SK-N-SH treated with all-trans-retinoic acid at 6 μM for 48 hours (cell line): ENCODE measurements around the gene DAD1.

Experiments
- ATAC-seq: fragments of 200-7000 bp; cut with Tn5 transposase; 3 replicates; pipeline ENCODE4 v1.9.1; 2020; ENCODE audit warnings: mild to moderate bottlenecking, moderate library complexity
- ARNTL ChIP-seq: fragments of 450-650 bp; formaldehyde crosslinking; IDR thresholded peaks from 2 replicates; pipeline ENCODE4 v1.5.0; 2020; ENCODE audit warnings: low read depth, mild to moderate bottlenecking, moderate library complexity, borderline replicate concordance
- BACH2 ChIP-seq: fragments of 250-450 bp; sonication (Bioruptor Pico); IDR thresholded peaks from 2 replicates; pipeline ENCODE4 v1.9.0; 2021; ENCODE audit warnings: mild to moderate bottlenecking, borderline replicate concordance
- CREB5 ChIP-seq: fragments of 250-450 bp; sonication (Bioruptor Pico); IDR thresholded peaks from 2 replicates; pipeline ENCODE4 v1.5.1; 2020; ENCODE audit warnings: low read depth, mild to moderate bottlenecking, moderate library complexity
- CSDC2 ChIP-seq: fragments of 250-450 bp; sonication (Bioruptor Pico); IDR thresholded peaks from 2 replicates; pipeline ENCODE4 v1.5.0; 2020; ENCODE audit warnings: mild to moderate bottlenecking, moderate library complexity
- CSRNP3 ChIP-seq: fragments of 250-450 bp; sonication (Bioruptor Pico); IDR thresholded peaks from 2 replicates; pipeline ENCODE4 v1.5.1; 2021; ENCODE audit warnings: mild to moderate bottlenecking, moderate library complexity
- GLIS3 ChIP-seq: fragments of 250-450 bp; sonication (Bioruptor Pico); IDR thresholded peaks from 2 replicates; pipeline ENCODE4 v1.5.0; 2020; ENCODE audit warnings: mild to moderate bottlenecking, moderate library complexity
- OSR1 ChIP-seq: fragments of 250-450 bp; sonication (Bioruptor Pico); IDR thresholded peaks from 2 replicates; pipeline ENCODE4 v1.8.0; 2022; ENCODE audit warnings: moderate library complexity, mild to moderate bottlenecking, inconsistent platforms
- PPARA ChIP-seq: fragments of 250-450 bp; sonication (Bioruptor Pico); IDR thresholded peaks from 2 replicates; pipeline ENCODE4 v1.5.0; 2020; ENCODE audit warnings: mild to moderate bottlenecking, borderline replicate concordance
- SNAI2 ChIP-seq: fragments of 250-450 bp; sonication (Bioruptor Pico); IDR thresholded peaks from 2 replicates; pipeline ENCODE4 v1.5.0; 2020; ENCODE audit warnings: mild to moderate bottlenecking, moderate library complexity
- TCF4 ChIP-seq: fragments of 250-450 bp; sonication (Bioruptor Pico); IDR thresholded peaks from 2 replicates; pipeline ENCODE4 v1.8.0; 2021; ENCODE audit warnings: mild to moderate bottlenecking, moderate library complexity, borderline replicate concordance
- TOX ChIP-seq: fragments of 250-450 bp; sonication (Bioruptor Pico); IDR thresholded peaks from 2 replicates; pipeline ENCODE4 v1.8.0; 2021; ENCODE audit warnings: mild to moderate bottlenecking, moderate library complexity, borderline replicate concordance
- TSHZ2 ChIP-seq: fragments of 250-450 bp; sonication (Bioruptor Pico); IDR thresholded peaks from 2 replicates; pipeline ENCODE4 v1.5.0; 2020; ENCODE audit warnings: mild to moderate bottlenecking, moderate library complexity
- ZC3H10 ChIP-seq: fragments of 250-450 bp; sonication (Bioruptor Pico); IDR thresholded peaks from 2 replicates; pipeline ENCODE4 v1.5.1; 2021; ENCODE audit warnings: mild to moderate bottlenecking, moderate library complexity
- ZFP3 ChIP-seq: fragments of 250-450 bp; sonication (Bioruptor Pico); IDR thresholded peaks from 2 replicates; pipeline ENCODE4 v1.5.0; 2020; ENCODE audit warnings: mild to moderate bottlenecking, moderate library complexity
- ZFP30 ChIP-seq: fragments of 450-650 bp; formaldehyde crosslinking; IDR thresholded peaks from 2 replicates; pipeline ENCODE4 v1.5.0; 2022; ENCODE audit warnings: mild to moderate bottlenecking, moderate library complexity
- ZNF565 ChIP-seq: fragments of 450-650 bp; formaldehyde crosslinking; conservative IDR thresholded peaks from 2 replicates; pipeline ENCODE4 v1.5.0; 2020; ENCODE audit warnings: low read depth, mild to moderate bottlenecking, moderate library complexity
- ZNF70 ChIP-seq: fragments of 450-650 bp; formaldehyde crosslinking; IDR thresholded peaks from 2 replicates; pipeline ENCODE4 v1.5.0; 2020; ENCODE audit warnings: mild to moderate bottlenecking, moderate library complexity

DAD1 gene

GRCh38 chr14:22546722-22547071 is 42.3 kb downstream of the DAD1 start:
- no peak for ATAC-seq

GRCh38 chr14:22545842-22546721 is 42.9 kb downstream of the DAD1 start:
- peak; percentile 72 for ATAC-seq
- TF ChIP-seq ZNF565 (CRISPR knock-in tag) (no peak), ZNF70 (CRISPR knock-in tag) (no peak), ZFP30 (no peak), PPARA (CRISPR knock-in tag) (no peak), TCF4 (CRISPR knock-in tag) (no peak), CREB5 (CRISPR knock-in tag) (no peak), CSDC2 (no peak), CSRNP3 (CRISPR knock-in tag) (no peak), ZFP3 (CRISPR knock-in tag) (no peak), ZC3H10 (CRISPR knock-in tag) (no peak), SNAI2 (CRISPR knock-in tag) (no peak), TSHZ2 (CRISPR knock-in tag) (no peak), ARNTL (no peak), OSR1 (CRISPR knock-in tag) (no peak)

More at GRCh38 chr14:22546722-22547071, 42.3 kb downstream of the DAD1 start:
- TF ChIP-seq TOX (CRISPR knock-in tag) (no peak), GLIS3 (CRISPR knock-in tag) (no peak), SNAI2 (CRISPR knock-in tag) (no peak), CREB5 (CRISPR knock-in tag) (no peak), BACH2 (CRISPR knock-in tag) (no peak), ZNF565 (CRISPR knock-in tag) (no peak), OSR1 (CRISPR knock-in tag) (no peak), ZC3H10 (CRISPR knock-in tag) (no peak), PPARA (CRISPR knock-in tag) (no peak), CSRNP3 (CRISPR knock-in tag) (no peak), CSDC2 (no peak), ZNF70 (CRISPR knock-in tag) (no peak), TSHZ2 (CRISPR knock-in tag) (no peak)
